Endometrial microvascular endothelial cells (primary cell): ENCODE results near the gene GNGT2. TPM values are rescaled to one million over a fixed set of nuclear protein-coding genes. Genes with fewer than 3 reads are reported as not detected.
"Not testable (repeated sequence)": the region's sequence is repeated elsewhere in the genome, so short reads cannot be mapped to it uniquely, and the experiment has no call there.

Experiments
- in situ Hi-C: cut with HindIII; loops from 2 replicates; pipeline ENCODE4 v1.10.0; 2017; ENCODE audit warnings: low sequenced_read_pairs, low pct_unique_long_range_greater_than_20kb; ENCODE audit errors: inconsistent ontology term
- total RNA-seq: library from RNA; depleted of rRNA; stranded (reverse); fragments of >200 nt; gene quantifications from one replicate; pipeline ENCODE4 v1.2.3, GENCODE V29; 2015; ENCODE audit errors: inconsistent ontology term

Gene GNGT2
- total RNA-seq, 1 donor from 2014 or later = 5.4 TPM

- in situ Hi-C loops = no loop called here
Observed at GRCh38 chr17:49187301-49187700, 23.1 kb downstream of the GNGT2 start.

GRCh38 chr17:49185381-49185780 is 25.0 kb downstream of the GNGT2 start:
- in situ Hi-C loops = not testable (repeated sequence)

GRCh38 chr17:49184522-49184921 is 25.9 kb downstream of the GNGT2 start:
- in situ Hi-C loops = not testable (repeated sequence)

- in situ Hi-C loops = no loop called here
Observed at GRCh38 chr17:49183801-49184200, 26.6 kb downstream of the GNGT2 start.

GRCh38 chr17:49183341-49183740 is 27.0 kb downstream of the GNGT2 start:
- in situ Hi-C loops = no loop called here

GRCh38 chr17:49180998-49181635 is 29.3 kb downstream of the GNGT2 start:
- in situ Hi-C loops = no loop called here

- in situ Hi-C loops = no loop called here
Observed at GRCh38 chr17:49180303-49180702, 30.1 kb downstream of the GNGT2 start.

GRCh38 chr17:49175978-49176377 is 34.4 kb downstream of the GNGT2 start:
- in situ Hi-C loops = not testable (repeated sequence)

- in situ Hi-C loops = not testable (repeated sequence)
Observed at GRCh38 chr17:49170711-49171110, 39.7 kb downstream of the GNGT2 start.

GRCh38 chr17:49170216-49170615 is 40.2 kb downstream of the GNGT2 start:
- in situ Hi-C loops = no loop called here

GRCh38 chr17:49168706-49169105 is 41.7 kb downstream of the GNGT2 start:
- in situ Hi-C loops = no loop called here

- in situ Hi-C loops = no loop called here
Observed at GRCh38 chr17:49165143-49165542, 45.2 kb downstream of the GNGT2 start.

GRCh38 chr17:49162866-49163265 is 47.5 kb downstream of the GNGT2 start:
- in situ Hi-C loops = no loop called here

- in situ Hi-C loops = no loop called here
Observed at GRCh38 chr17:49157784-49158183, 52.6 kb downstream of the GNGT2 start.

GRCh38 chr17:49156256-49156655 is 54.1 kb downstream of the GNGT2 start:
- in situ Hi-C loops = no loop called here

Other genes starting within 250 kb of the GNGT2 start
- not detected for gene GIP, start 242.0 kb downstream of the GNGT2 start, total RNA-seq
- gene IGF2BP1, start 213.2 kb downstream of the GNGT2 start, total RNA-seq = 0.09 TPM
- not detected for gene B4GALNT2, start 77.8 kb downstream of the GNGT2 start, total RNA-seq
- 69.5 TPM for gene ABI3, start 133 bp upstream of the GNGT2 start, total RNA-seq
- gene PHOSPHO1, start 20.2 kb upstream of the GNGT2 start, total RNA-seq = not detected
- 5.9 TPM for gene ZNF652, start 151.7 kb upstream of the GNGT2 start, total RNA-seq
- gene PHB1, start 204.3 kb upstream of the GNGT2 start, total RNA-seq = 246 TPM